Activated CD4-positive, alpha-beta T cell treated with anti-CD3 and anti-CD28 coated beads, Interleukin-2, amount 10 ng/mL, durations not matched to agents 24 days and 14 days (primary cell): ENCODE results near the gene SGPP2. TPM values are rescaled to one million over a fixed set of nuclear protein-coding genes. Genes with fewer than 3 reads are reported as not detected.
A peak's percentile ranks its signal among the peaks of the same experiment; 100 is the strongest.
"Not testable (repeated sequence)": the region's sequence is repeated elsewhere in the genome, so short reads cannot be mapped to it uniquely, and the experiment has no call there.

Source experiments
- DNase-seq: peaks from one replicate; pipeline ENCODE4 v3.0.0; 2022
- H3K27ac Mint-ChIP-seq: one replicate; pipeline ENCODE4 v1.8.0; 2022; ENCODE audit warnings: mild to moderate bottlenecking, mixed read lengths
- H3K27me3 Mint-ChIP-seq: one replicate; pipeline ENCODE4 v1.8.0; 2022; ENCODE audit warnings: mixed read lengths
- H3K36me3 Mint-ChIP-seq: one replicate; pipeline ENCODE4 v1.8.0; 2022; ENCODE audit warnings: low read depth, mild to moderate bottlenecking, mixed read lengths
- H3K4me1 Mint-ChIP-seq: one replicate; pipeline ENCODE4 v1.8.0; 2021; ENCODE audit warnings: mixed read lengths
- H3K4me3 Mint-ChIP-seq: one replicate; pipeline ENCODE4 v1.8.0; 2022; ENCODE audit warnings: mild to moderate bottlenecking, moderate library complexity, mixed read lengths
- H3K9me3 Mint-ChIP-seq: one replicate; pipeline ENCODE4 v1.8.0; 2021; ENCODE audit warnings: mixed read lengths
- intact Hi-C: fragments of 100-400 bp; cut with micrococcal nuclease; formaldehyde crosslinking; loops from one replicate; pipeline ENCODE4 v1.15.1; 2023
- total RNA-seq: library from RNA; stranded (reverse); gene quantifications from 2 replicates; pipeline ENCODE4 v1.2.3, GENCODE V29; 2022

The SGPP2 gene
- 22.9 and 23.0 TPM in 2 replicates for total RNA-seq

- H3K27ac Mint-ChIP-seq: peak within 1 kb of the TSS; percentile 98
- DNase-seq: peak; percentile 74
- intact Hi-C loops: loop anchor here (2.0 to 10.0 kb wide), 2 partner anchors 232 to 1600 kb away; partner anchors contain the start of gene FARSB
- H3K27me3 Mint-ChIP-seq: peaks cover 26% of the 10 kb centered on the region
- H3K4me3 Mint-ChIP-seq: peak within 1 kb of the TSS; percentile 90
- H3K4me1 Mint-ChIP-seq: peaks cover 48% of the 10 kb centered on the region
- no peaks in the 10 kb centered on the region for H3K9me3 Mint-ChIP-seq
- peaks cover 22% of the 10 kb centered on the region for H3K36me3 Mint-ChIP-seq
Measured at GRCh38 chr2:222424276-222424728, at the start of gene SGPP2. TSS of gene SGPP2 (plus strand) at chr2:222424543. CDS start at chr2:222424603, 60 bp downstream.

GRCh38 chr2:222375798-222376197 is 48.5 kb upstream of the SGPP2 start:
- intact Hi-C loops: no loop called here
- no peak overlapping the region for H3K27ac Mint-ChIP-seq
- H3K4me1 Mint-ChIP-seq: no peaks in the 10 kb centered on the region
- peaks cover 5% of the 10 kb centered on the region for H3K9me3 Mint-ChIP-seq
- no peak overlapping the region for H3K4me3 Mint-ChIP-seq
- no peak for DNase-seq
- no peaks in the 10 kb centered on the region for H3K36me3 Mint-ChIP-seq
- peaks cover 7% of the 10 kb centered on the region for H3K27me3 Mint-ChIP-seq

GRCh38 chr2:222380456-222380855 is 43.9 kb upstream of the SGPP2 start:
- no peaks in the 10 kb centered on the region for H3K36me3 Mint-ChIP-seq
- H3K4me3 Mint-ChIP-seq: no peak overlapping the region
- DNase-seq: no peak
- H3K27me3 Mint-ChIP-seq: peaks cover 7% of the 10 kb centered on the region
- H3K4me1 Mint-ChIP-seq: no peaks in the 10 kb centered on the region
- intact Hi-C loops: no loop called here
- H3K27ac Mint-ChIP-seq: no peak overlapping the region
- H3K9me3 Mint-ChIP-seq: no peaks in the 10 kb centered on the region

GRCh38 chr2:222381566-222381965 is 42.8 kb upstream of the SGPP2 start:
- H3K27ac Mint-ChIP-seq: no peak overlapping the region
- no peak for DNase-seq
- peaks cover 10% of the 10 kb centered on the region for H3K27me3 Mint-ChIP-seq
- no peaks in the 10 kb centered on the region for H3K9me3 Mint-ChIP-seq
- no peaks in the 10 kb centered on the region for H3K4me1 Mint-ChIP-seq
- intact Hi-C loops: no loop called here
- H3K4me3 Mint-ChIP-seq: no peak overlapping the region
- no peaks in the 10 kb centered on the region for H3K36me3 Mint-ChIP-seq

- no peaks in the 10 kb centered on the region for H3K36me3 Mint-ChIP-seq
- H3K9me3 Mint-ChIP-seq: no peaks in the 10 kb centered on the region
- H3K27me3 Mint-ChIP-seq: peaks cover 8% of the 10 kb centered on the region
- intact Hi-C loops: no loop called here
- no peaks in the 10 kb centered on the region for H3K4me1 Mint-ChIP-seq
- H3K27ac Mint-ChIP-seq: no peak overlapping the region
- no peak overlapping the region for H3K4me3 Mint-ChIP-seq
- no peak for DNase-seq
Measured at GRCh38 chr2:222383255-222383654, 41.1 kb upstream of the SGPP2 start.

- no peak overlapping the region for H3K4me3 Mint-ChIP-seq
- no peaks in the 10 kb centered on the region for H3K36me3 Mint-ChIP-seq
- H3K4me1 Mint-ChIP-seq: no peaks in the 10 kb centered on the region
- H3K27ac Mint-ChIP-seq: no peak overlapping the region
- peaks cover 2% of the 10 kb centered on the region for H3K27me3 Mint-ChIP-seq
- no peaks in the 10 kb centered on the region for H3K9me3 Mint-ChIP-seq
- intact Hi-C loops: no loop called here
- no peak for DNase-seq
Measured at GRCh38 chr2:222391743-222392285, 32.5 kb upstream of the SGPP2 start.

- intact Hi-C loops: no loop called here
- Mint-ChIP-seq H3K27me3 (peaks cover 5% of the 10 kb centered on the region), H3K4me3 (no peak overlapping the region), H3K9me3 (no peaks in the 10 kb centered on the region), H3K27ac (no peak overlapping the region), H3K4me1 (no peaks in the 10 kb centered on the region), H3K36me3 (no peaks in the 10 kb centered on the region)
- no peak for DNase-seq
Measured at GRCh38 chr2:222393733-222394267, 30.5 kb upstream of the SGPP2 start.

GRCh38 chr2:222398446-222398885 is 25.9 kb upstream of the SGPP2 start:
- intact Hi-C loops: no loop called here
- no peaks in the 10 kb centered on the region for H3K36me3 Mint-ChIP-seq
- no peaks in the 10 kb centered on the region for H3K9me3 Mint-ChIP-seq
- no peak overlapping the region for H3K27ac Mint-ChIP-seq
- H3K4me3 Mint-ChIP-seq: no peak overlapping the region
- peaks cover 5% of the 10 kb centered on the region for H3K27me3 Mint-ChIP-seq
- no peaks in the 10 kb centered on the region for H3K4me1 Mint-ChIP-seq
- DNase-seq: no peak

- no peaks in the 10 kb centered on the region for H3K36me3 Mint-ChIP-seq
- peaks cover 5% of the 10 kb centered on the region for H3K27me3 Mint-ChIP-seq
- no peaks in the 10 kb centered on the region for H3K9me3 Mint-ChIP-seq
- no peak overlapping the region for H3K4me3 Mint-ChIP-seq
- intact Hi-C loops: no loop called here
- DNase-seq: no peak
- no peak overlapping the region for H3K27ac Mint-ChIP-seq
- H3K4me1 Mint-ChIP-seq: no peaks in the 10 kb centered on the region
Measured at GRCh38 chr2:222399038-222399783, 25.1 kb upstream of the SGPP2 start.

- Mint-ChIP-seq H3K4me3 (no peak overlapping the region), H3K9me3 (no peaks in the 10 kb centered on the region), H3K27ac (no peak overlapping the region), H3K4me1 (no peaks in the 10 kb centered on the region), H3K36me3 (no peaks in the 10 kb centered on the region), H3K27me3 (peaks cover 1% of the 10 kb centered on the region)
- intact Hi-C loops: no loop called here
- DNase-seq: no peak
Measured at GRCh38 chr2:222404151-222404905, 20.0 kb upstream of the SGPP2 start.

- no peak for DNase-seq
- no peaks in the 10 kb centered on the region for H3K36me3 Mint-ChIP-seq
- intact Hi-C loops: no loop called here
- peaks cover 1% of the 10 kb centered on the region for H3K27me3 Mint-ChIP-seq
- H3K27ac Mint-ChIP-seq: no peak overlapping the region
- H3K9me3 Mint-ChIP-seq: peaks cover 4% of the 10 kb centered on the region
- H3K4me1 Mint-ChIP-seq: no peaks in the 10 kb centered on the region
- no peak overlapping the region for H3K4me3 Mint-ChIP-seq
Measured at GRCh38 chr2:222408684-222409083, 15.7 kb upstream of the SGPP2 start.

- intact Hi-C loops: no loop called here
- H3K27ac Mint-ChIP-seq: no peak overlapping the region
- no peaks in the 10 kb centered on the region for H3K4me1 Mint-ChIP-seq
- peaks cover 1% of the 10 kb centered on the region for H3K27me3 Mint-ChIP-seq
- H3K4me3 Mint-ChIP-seq: no peak overlapping the region
- no peaks in the 10 kb centered on the region for H3K36me3 Mint-ChIP-seq
- H3K9me3 Mint-ChIP-seq: peaks cover 7% of the 10 kb centered on the region
- DNase-seq: no peak
Measured at GRCh38 chr2:222410534-222410933, 13.8 kb upstream of the SGPP2 start.

GRCh38 chr2:222412334-222412733 is 12.0 kb upstream of the SGPP2 start:
- H3K4me3 Mint-ChIP-seq, H3K36me3 Mint-ChIP-seq, intact Hi-C loops, H3K27me3 Mint-ChIP-seq, H3K4me1 Mint-ChIP-seq, DNase-seq, H3K27ac Mint-ChIP-seq: not testable (repeated sequence)
- peaks cover 11% of the 10 kb centered on the region for H3K9me3 Mint-ChIP-seq
